Esophagus muscularis mucosa (tissue), 4 donors: ENCODE data around the gene AKAP13. TPM values are rescaled to one million over a fixed set of nuclear protein-coding genes. Genes with fewer than 3 reads are reported as not detected.

ENCODE experiments used
- DNase-seq: peaks from one replicate; pipeline ENCODE4 v3.0.0-alpha.2; 2017; ENCODE audit errors: extremely low spot score
- H3K27ac ChIP-seq, 4 donors: fragments of 200-600 bp; sonication (generic); replicated peaks in 1 of 4; 1 replicate in 3 of 4; 2 replicates in 1 of 4; pipeline ENCODE4 v1.5.1; 2016 to 2019; ENCODE audit warnings: mild to moderate bottlenecking in 1 of 4
- H3K27me3 ChIP-seq, 4 donors: fragments of 200-600 bp; sonication (generic); one replicate each; pipeline versions ENCODE4 v1.5.1 to v1.6.0; 2016 to 2019
- H3K36me3 ChIP-seq, 4 donors: fragments of 200-600 bp; sonication (generic); one replicate each; pipeline ENCODE4 v1.5.1; 2016 to 2019
- H3K4me1 ChIP-seq, 4 donors: fragments of 200-600 bp; sonication (generic); one replicate each; pipeline ENCODE4 v1.5.1; 2016 to 2019
- H3K4me3 ChIP-seq, 4 donors: fragments of 200-600 bp; sonication (generic); 1 replicate in 2 of 4; 2 replicates in 2 of 4; pipeline ENCODE4 v1.5.1; 2016 to 2019; ENCODE audit warnings: mild to moderate bottlenecking in 4 of 4, moderate library complexity in 1 of 4
- H3K9me3 ChIP-seq, 4 donors: fragments of 200-600 bp; sonication (generic); 1 replicate in 3 of 4; 2 replicates in 1 of 4; pipeline ENCODE4 v1.5.1; 2016 to 2019
- CTCF ChIP-seq, 3 experiments: fragments of 200-600 bp in 2 of 3; fragments of 450-650 bp in 1 of 3; sonication (generic) in 2 of 3; IDR thresholded peaks; one replicate each; pipeline ENCODE4 v1.5.1; 2017 to 2019; ENCODE audit warnings: antibody characterized with exemption in 3 of 3, mild to moderate bottlenecking in 2 of 3, moderate library complexity in 1 of 3
- EP300 ChIP-seq: sonication (generic); formaldehyde crosslinking; IDR thresholded peaks from one replicate; pipeline ENCODE4 v1.6.1; 2017; ENCODE audit warnings: antibody characterized with exemption
- POLR2A ChIP-seq: fragments of 450-650 bp; IDR thresholded peaks from one replicate; pipeline ENCODE4 v1.6.1; 2017; ENCODE audit warnings: antibody characterized with exemption, moderate library complexity, mild to moderate bottlenecking, low read depth
- POLR2AphosphoS5 ChIP-seq, 2 donors: sonication (generic); formaldehyde crosslinking; IDR thresholded peaks; one replicate each; pipeline ENCODE4 v1.6.1; 2017; ENCODE audit warnings: antibody characterized with exemption in 2 of 2
- WGBS: methylation state at CpG from one replicate; pipeline ENCODE4 v1.1.5; 2018; 5-methylcytosine and 5-hydroxymethylcytosine counted together
- intact Hi-C: fragments of 100-400 bp; cut with DNase I; formaldehyde crosslinking; loops from one replicate; pipeline ENCODE4 v1.15.1; 2023
- total RNA-seq, 4 donors: library from RNA; depleted of rRNA; stranded (reverse); fragments of >200 nt; gene quantifications; one replicate each; pipeline versions ENCODE4 v1.1.0 to v1.2.1, GENCODE V29; 2016

The AKAP13 gene
- total RNA-seq, 4 donors from 2014 or later, result 232 to 323 (median 284) TPM

- no peak for DNase-seq
- Histone ChIP-seq H3K9me3 (no peaks in the 10 kb centered on the region), H3K36me3 (no peaks in the 10 kb centered on the region), H3K4me1 (peaks cover 41 to 68% (median 48%) of the 10 kb centered on the region in 4 donors), H3K4me3 (no peak overlapping the region), H3K27ac (peak overlapping the region; percentile 53 to 93 (median 90)), H3K27me3 (no peaks in the 10 kb centered on the region)
- intact Hi-C loops, result loop anchor here (5.0 to 10.0 kb wide), 4 partner anchors 49 to 392 kb away; partner anchors contain the start of gene AKAP13
- TF ChIP-seq EP300, result no peak
- TF ChIP-seq POLR2A, result no peak
- 75% methylated on average over 6 of the region's 6 CpGs for WGBS
Observed at GRCh38 chr15:85333132-85333831, 47.1 kb upstream of the AKAP13 start.

- no peaks in the 10 kb centered on the region for H3K36me3 ChIP-seq
- H3K27ac ChIP-seq, result peak overlapping the region; percentile 16 to 93 (median 72)
- no peak for DNase-seq
- WGBS, result 96% methylated on average over 6 of the region's 6 CpGs
- intact Hi-C loops, result loop anchor here (5.0 to 10.0 kb wide), 4 partner anchors 48 to 391 kb away; partner anchors contain the start of gene AKAP13
- no peak for TF ChIP-seq POLR2AphosphoS5 (IDR thresholded peaks at IDR 0.05)
- no peak for TF ChIP-seq EP300
- no peak for TF ChIP-seq CTCF (IDR thresholded peaks at IDR 0.05)
- no peak overlapping the region for H3K4me3 ChIP-seq
- H3K4me1 ChIP-seq, result peaks cover 41 to 62% (median 46%) of the 10 kb centered on the region in 4 donors
- no peaks in the 10 kb centered on the region for H3K27me3 ChIP-seq
- no peaks in the 10 kb centered on the region for H3K9me3 ChIP-seq
Observed at GRCh38 chr15:85334241-85334640, 46.2 kb upstream of the AKAP13 start.

GRCh38 chr15:85335193-85335942 lies 45.0 kb upstream of the AKAP13 start:
- no peaks in the 10 kb centered on the region for H3K27me3 ChIP-seq
- H3K4me3 ChIP-seq, result no peak overlapping the region
- no peaks in the 10 kb centered on the region for H3K9me3 ChIP-seq
- intact Hi-C loops, result loop anchor here (10.0 kb wide), 2 partner anchors 169 to 389 kb away; no protein-coding TSS in a partner anchor
- TF ChIP-seq POLR2A (no peak), EP300 (no peak)
- H3K4me1 ChIP-seq, result peaks cover 38 to 55% (median 43%) of the 10 kb centered on the region in 4 donors
- WGBS, result 86% methylated on average over 13 of the region's 13 CpGs
- no peak for DNase-seq
- no peaks in the 10 kb centered on the region for H3K36me3 ChIP-seq
- H3K27ac ChIP-seq, result peak overlapping the region in 3 of 4 donors; percentile 60 to 93 (median 91)

GRCh38 chr15:85336880-85337279 lies 43.5 kb upstream of the AKAP13 start:
- Histone ChIP-seq H3K9me3 (no peaks in the 10 kb centered on the region), H3K36me3 (no peaks in the 10 kb centered on the region), H3K4me3 (no peak overlapping the region), H3K4me1 (peaks cover 22 to 40% (median 32%) of the 10 kb centered on the region in 4 donors), H3K27me3 (no peaks in the 10 kb centered on the region), H3K27ac (peak overlapping the region; percentile 30 to 93 (median 76))
- WGBS, result 63% methylated on average over 5 of the region's 5 CpGs
- intact Hi-C loops, result loop anchor here (10.0 kb wide), 2 partner anchors 168 to 388 kb away; no protein-coding TSS in a partner anchor
- DNase-seq, result no peak
- TF ChIP-seq EP300, result no peak
- peak; percentile 41 to 57 for TF ChIP-seq POLR2AphosphoS5 (IDR thresholded peaks at IDR 0.05)

GRCh38 chr15:85337425-85338074 lies 42.9 kb upstream of the AKAP13 start:
- H3K27ac ChIP-seq, result peak overlapping the region; percentile 30 to 93 (median 76)
- DNase-seq, result no peak
- H3K4me1 ChIP-seq, result peaks cover 18 to 33% (median 28%) of the 10 kb centered on the region in 4 donors
- TF ChIP-seq POLR2AphosphoS5 (IDR thresholded peaks at IDR 0.05), result peak in 1 of 2 donors; percentile 30
- no peak for TF ChIP-seq CTCF (IDR thresholded peaks at IDR 0.05)
- no peak overlapping the region for H3K4me3 ChIP-seq
- no peaks in the 10 kb centered on the region for H3K36me3 ChIP-seq
- intact Hi-C loops, result loop anchor here (10.0 kb wide), 2 partner anchors 167 to 387 kb away; no protein-coding TSS in a partner anchor
- WGBS, result 37% methylated on average over 9 of the region's 9 CpGs
- no peaks in the 10 kb centered on the region for H3K9me3 ChIP-seq
- no peaks in the 10 kb centered on the region for H3K27me3 ChIP-seq

GRCh38 chr15:85340321-85340665 lies 40.1 kb upstream of the AKAP13 start:
- no peak for DNase-seq
- WGBS, result 53% methylated on average over 1 of the region's 1 CpG
- intact Hi-C loops, result no loop called here
- peaks cover 15 to 24% (median 21%) of the 10 kb centered on the region in 4 donors for H3K4me1 ChIP-seq
- H3K36me3 ChIP-seq, result no peaks in the 10 kb centered on the region
- H3K9me3 ChIP-seq, result no peaks in the 10 kb centered on the region
- H3K27me3 ChIP-seq, result no peaks in the 10 kb centered on the region
- H3K27ac ChIP-seq, result no peak overlapping the region
- H3K4me3 ChIP-seq, result no peak overlapping the region
- TF ChIP-seq EP300 (no peak), POLR2A (no peak), CTCF (IDR thresholded peaks at IDR 0.05) (no peak), POLR2AphosphoS5 (IDR thresholded peaks at IDR 0.05) (no peak)
